Measurements from ENCODE around the gene KLF13. TPM values are rescaled to one million over a fixed set of nuclear protein-coding genes. Genes with fewer than 3 reads are reported as not detected.

The KLF13 gene
- total RNA-seq, 1 experiment from 2014 or later: 60.1 TPM

DNA sequence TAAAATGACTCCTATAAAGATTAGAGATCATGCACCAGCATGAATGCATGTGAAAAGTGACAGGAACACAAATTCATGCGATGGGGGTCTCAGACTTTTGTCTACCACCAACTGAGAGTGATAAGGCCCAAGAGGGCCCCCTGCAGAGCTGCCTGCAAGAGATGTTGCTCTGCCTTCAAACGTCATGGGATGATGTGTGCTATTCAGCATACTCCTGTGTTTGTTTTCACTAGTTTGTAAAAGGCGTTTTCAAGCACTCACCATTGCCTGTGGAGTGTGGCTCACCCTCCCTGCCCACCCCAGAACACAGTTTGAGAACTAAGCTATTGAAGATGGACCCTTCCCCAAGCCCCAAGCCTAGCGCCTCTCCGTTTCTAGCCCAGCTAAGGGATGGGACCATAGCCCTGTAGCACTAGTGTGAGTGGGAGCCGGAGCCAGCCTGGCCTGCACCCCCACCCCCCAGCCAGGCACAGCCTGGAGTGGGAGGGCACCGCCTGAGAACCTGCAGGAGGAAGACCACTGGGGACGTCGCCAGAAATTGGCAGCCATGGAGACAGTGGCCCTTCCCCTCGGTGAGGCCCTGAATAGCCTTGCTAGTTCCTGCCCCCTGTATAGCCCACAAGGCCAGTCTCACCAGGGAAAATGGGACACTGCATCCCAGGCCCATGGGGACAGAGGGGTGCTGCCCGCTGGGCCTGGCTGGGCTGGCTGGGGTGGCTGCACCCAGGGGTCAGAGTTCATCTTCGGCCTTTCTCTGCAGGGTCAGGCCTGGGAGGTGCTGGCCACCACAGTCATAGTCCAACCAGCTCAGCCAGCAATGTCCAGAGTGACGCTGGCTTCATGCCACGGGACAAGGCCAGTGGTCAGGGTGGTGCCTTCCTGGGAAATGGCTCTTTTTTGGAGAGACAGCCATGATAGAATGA, 22.6 kb upstream of the KLF13 start:
- Histone ChIP-seq H3K4me3 (replicated peaks in 1 of 2; ENCODE audit: low read depth in 1 of 2, low read length in 2 of 2) (no peak overlapping the region), H4K20me1 (ENCODE audit: insufficient read depth) (no peaks in the 10 kb centered on the region), H3K9me3 (ENCODE audit: control insufficient read depth in 1 of 2, insufficient read depth in 1 of 2, low read depth in 1 of 2, low read length in 2 of 2) (no peaks in the 10 kb centered on the region), H3K36me3 (ENCODE audit: control insufficient read depth in 1 of 2, insufficient read depth in 2 of 2, low read length in 2 of 2) (no peaks in the 10 kb centered on the region), H3K27ac (ENCODE audit: low read depth, low read length) (no peak overlapping the region), H3K27me3 (ENCODE audit: insufficient read depth, low read length) (no peaks in the 10 kb centered on the region), H3K9ac (ENCODE audit: low read length) (no peak overlapping the region), H3K79me2 (ENCODE audit: insufficient read depth, low read length) (no peaks in the 10 kb centered on the region), H3K9me2 (ENCODE audit: insufficient read depth) (no peaks in the 10 kb centered on the region), H2AFZ (ENCODE audit: low read depth, low read length, poor library complexity, severe bottlenecking) (peak overlapping the region; percentile 26), H3K4me2 (ENCODE audit: low read length) (peak overlapping the region; percentile 7; the same call in 1 of the 2 replicates), H3K4me1 (ENCODE audit: control insufficient read depth in 1 of 2, insufficient read depth in 2 of 2, low read length in 2 of 2) (peaks cover 5 to 10% of the 10 kb centered on the region in 2 experiments; a peak in 3 of 4 replicates)
- no peak for ATAC-seq
- no peak for DNase-seq (ENCODE audit: low read depth, low spot score)
- intact Hi-C loops (cut with micrococcal nuclease): no loop called here
- TF ChIP-seq TCF7L2 (IDR thresholded peaks at IDR 0.05; ENCODE audit: borderline replicate concordance, extremely low read depth, insufficient read depth, insufficient read length) (no peak), ZNF274 (IDR thresholded peaks at IDR 0.05; ENCODE audit: low read depth, low read length) (no peak), ATF3 (IDR thresholded peaks at IDR 0.05) (no peak), SRF (IDR thresholded peaks at IDR 0.05; ENCODE audit: low read depth) (no peak), JUND (IDR thresholded peaks at IDR 0.05) (no peak), FOSL1 (IDR thresholded peaks at IDR 0.05; ENCODE audit: low read depth) (no peak), EZH2phosphoT487 (IDR thresholded peaks at IDR 0.05; ENCODE audit: borderline replicate concordance) (no peak), EZH2 (IDR thresholded peaks at IDR 0.05) (no peak), RAD21 (IDR thresholded peaks at IDR 0.05; ENCODE audit: low read depth) (no peak), POLR2A (IDR thresholded peaks at IDR 0.05; ENCODE audit: borderline replicate concordance, extremely low read depth, insufficient read depth, insufficient read length) (no peak), YY1 (IDR thresholded peaks at IDR 0.05; ENCODE audit: extremely low read depth, insufficient replicate concordance, low read depth, low read length) (no peak), SP1 (IDR thresholded peaks at IDR 0.05; ENCODE audit: low read depth) (no peak), POLR2AphosphoS5 (IDR thresholded peaks at IDR 0.05; ENCODE audit: low read depth, low read length) (no peak), CBX3 (IDR thresholded peaks at IDR 0.05; ENCODE audit: low read depth) (no peak), EGR1 (IDR thresholded peaks at IDR 0.05; ENCODE audit: low read depth) (no peak), ZFX (IDR thresholded peaks at IDR 0.05) (no peak), REST (IDR thresholded peaks at IDR 0.05; ENCODE audit: low read depth) (no peak), ELF1 (IDR thresholded peaks at IDR 0.05; ENCODE audit: borderline replicate concordance, low read depth) (no peak), SIN3A (IDR thresholded peaks at IDR 0.05; ENCODE audit: low read depth) (no peak)
- TF ChIP-seq, protein P1, sequence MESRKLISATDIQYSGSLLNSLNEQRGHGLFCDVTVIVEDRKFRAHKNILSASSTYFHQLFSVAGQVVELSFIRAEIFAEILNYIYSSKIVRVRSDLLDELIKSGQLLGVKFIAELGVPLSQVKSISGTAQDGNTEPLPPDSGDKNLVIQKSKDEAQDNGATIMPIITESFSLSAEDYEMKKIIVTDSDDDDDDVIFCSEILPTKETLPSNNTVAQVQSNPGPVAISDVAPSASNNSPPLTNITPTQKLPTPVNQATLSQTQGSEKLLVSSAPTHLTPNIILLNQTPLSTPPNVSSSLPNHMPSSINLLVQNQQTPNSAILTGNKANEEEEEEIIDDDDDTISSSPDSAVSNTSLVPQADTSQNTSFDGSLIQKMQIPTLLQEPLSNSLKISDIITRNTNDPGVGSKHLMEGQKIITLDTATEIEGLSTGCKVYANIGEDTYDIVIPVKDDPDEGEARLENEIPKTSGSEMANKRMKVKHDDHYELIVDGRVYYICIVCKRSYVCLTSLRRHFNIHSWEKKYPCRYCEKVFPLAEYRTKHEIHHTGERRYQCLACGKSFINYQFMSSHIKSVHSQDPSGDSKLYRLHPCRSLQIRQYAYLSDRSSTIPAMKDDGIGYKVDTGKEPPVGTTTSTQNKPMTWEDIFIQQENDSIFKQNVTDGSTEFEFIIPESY (IDR thresholded peaks at IDR 0.05; ENCODE audit: extremely low read depth, insufficient replicate concordance, low read length): no peak
- ChIA-PET CTCF (interaction anchor here (1.1 to 1.4 kb wide), 2 partner anchors 23 to 131 kb away, joined by 4 to 9 read pairs; partner anchors contain the start of gene KLF13), POLR2A (no interaction called here), RAD21 (ENCODE audit: low non-redundant PET in 1 of 2, low total read pairs in 2 of 2, uncharacterized antibody in 2 of 2, unreplicated experiment in 2 of 2) (interaction anchor here (0.5 to 1.0 kb wide), 3 partner anchors 24 to 185 kb away, joined by 3 read pairs; no protein-coding TSS in a partner anchor)
- BruUV-seq (replicated peaks): no TSS peak

All from HCT116 (cell line).